CD14-positive monocyte (primary cell): ENCODE measurements around the gene RECQL5. TPM values are rescaled to one million over a fixed set of nuclear protein-coding genes. Genes with fewer than 3 reads are reported as not detected.
A peak's percentile ranks its signal among the peaks of the same experiment; 100 is the strongest.

Source experiments
- DNase-seq, 3 donors: peaks; one replicate each; pipeline ENCODE4 v3.0.0-alpha.2; 2011 to 2022
- H2AFZ ChIP-seq: 2 replicates; pipeline ENCODE4 v1.6.0; 2012; ENCODE audit warnings: mild to moderate bottlenecking, low read depth, low read length, inconsistent platforms; ENCODE audit not compliant: insufficient read depth, poor library complexity, severe bottlenecking
- H3K27ac ChIP-seq, 2 donors: 1 replicate in 1 of 2; 2 replicates in 1 of 2; pipeline ENCODE4 v1.5.1; 2012 to 2013; ENCODE audit warnings: low read length in 2 of 2, control low read depth in 1 of 2, inconsistent platforms in 1 of 2, low read depth in 1 of 2, mild to moderate bottlenecking in 1 of 2
- H3K27me3 ChIP-seq, 2 donors: one replicate each; pipeline versions ENCODE4 v1.6.0 to v1.6.1; 2011 to 2013; ENCODE audit warnings: low read length in 2 of 2; ENCODE audit not compliant: control insufficient read depth in 2 of 2, insufficient read depth in 2 of 2
- H3K36me3 ChIP-seq, 2 donors: replicated peaks in 1 of 2; 1 replicate in 1 of 2; 2 replicates in 1 of 2; pipeline versions ENCODE4 v1.5.1 to v1.6.1; 2012 to 2013; ENCODE audit warnings: low read length in 2 of 2, control low read depth in 1 of 2, inconsistent platforms in 1 of 2, mild to moderate bottlenecking in 1 of 2; ENCODE audit not compliant: insufficient read depth in 2 of 2, control insufficient read depth in 1 of 2
- H3K4me1 ChIP-seq, 2 donors: 1 replicate in 1 of 2; 2 replicates in 1 of 2; pipeline versions ENCODE4 v1.5.1 to v1.6.1; 2012 to 2013; ENCODE audit warnings: low read length in 2 of 2, control low read depth in 1 of 2, inconsistent platforms in 1 of 2, mild to moderate bottlenecking in 1 of 2, moderate library complexity in 1 of 2; ENCODE audit not compliant: insufficient read depth in 2 of 2, control insufficient read depth in 1 of 2
- H3K4me2 ChIP-seq: replicated peaks from 2 replicates; pipeline ENCODE3; 2012; ENCODE audit warnings: low read length, moderate library complexity, mild to moderate bottlenecking; ENCODE audit not compliant: poor library complexity, severe bottlenecking; ENCODE audit errors: extremely low read depth
- H3K4me3 ChIP-seq, 3 experiments: fragments of 200-600 bp in 1 of 3; sonication (generic) in 1 of 3; replicated peaks in 1 of 3; 1 replicate in 2 of 3; 2 replicates in 1 of 3; pipeline ENCODE4 v1.5.1; 2011 to 2013; ENCODE audit warnings: low read length in 3 of 3, mild to moderate bottlenecking in 3 of 3, control low read depth in 2 of 3, low read depth in 2 of 3, inconsistent platforms in 1 of 3, moderate library complexity in 1 of 3
- H3K79me2 ChIP-seq: 2 replicates; pipeline ENCODE4 v1.6.0; 2012; ENCODE audit warnings: mild to moderate bottlenecking, control low read depth, inconsistent platforms, low read length, moderate library complexity; ENCODE audit not compliant: insufficient read depth
- H3K9ac ChIP-seq: 2 replicates; pipeline ENCODE4 v1.6.0; 2017; ENCODE audit warnings: low read length, mild to moderate bottlenecking; ENCODE audit not compliant: insufficient read depth, poor library complexity, severe bottlenecking
- H3K9me3 ChIP-seq, 2 donors: replicated peaks in 1 of 2; 1 replicate in 1 of 2; 2 replicates in 1 of 2; pipeline versions ENCODE4 v1.5.1 to v1.6.1; 2012 to 2013; ENCODE audit warnings: low read length in 2 of 2, control low read depth in 1 of 2; ENCODE audit not compliant: control insufficient read depth in 1 of 2, insufficient read depth in 1 of 2
- H4K20me1 ChIP-seq: 2 replicates; pipeline ENCODE4 v1.6.0; 2012; ENCODE audit warnings: mild to moderate bottlenecking, low read length, control low read depth, moderate library complexity; ENCODE audit not compliant: insufficient read depth
- H3K27ac Mint-ChIP-seq, 7 donors: one replicate each; pipeline ENCODE4 v1.8.0; 2020; ENCODE audit warnings: mild to moderate bottlenecking in 7 of 7, mixed read lengths in 7 of 7, moderate library complexity in 6 of 7, inconsistent platforms in 2 of 7
- H3K27me3 Mint-ChIP-seq, 3 donors: one replicate each; pipeline ENCODE4 v1.8.0; 2021 to 2022; ENCODE audit warnings: low read depth in 3 of 3, mild to moderate bottlenecking in 3 of 3, mixed read lengths in 3 of 3, moderate library complexity in 3 of 3, inconsistent platforms in 1 of 3
- H3K36me3 Mint-ChIP-seq, 2 donors: one replicate each; pipeline ENCODE4 v1.8.0; 2020; ENCODE audit warnings: mixed read lengths in 2 of 2, inconsistent platforms in 1 of 2, mild to moderate bottlenecking in 1 of 2
- H3K4me1 Mint-ChIP-seq: one replicate; pipeline ENCODE4 v1.8.0; 2020; ENCODE audit warnings: mild to moderate bottlenecking, mixed read lengths
- H3K4me3 Mint-ChIP-seq, 2 donors: one replicate each; pipeline ENCODE4 v1.8.0; 2020; ENCODE audit warnings: mild to moderate bottlenecking in 2 of 2, mixed read lengths in 2 of 2, moderate library complexity in 1 of 2
- H3K9me3 Mint-ChIP-seq, 7 donors: one replicate each; pipeline ENCODE4 v1.8.0; 2020 to 2022; ENCODE audit warnings: mixed read lengths in 7 of 7, mild to moderate bottlenecking in 6 of 7, moderate library complexity in 6 of 7, inconsistent platforms in 2 of 7
- CTCF ChIP-seq: fragments of 200-600 bp; IDR thresholded peaks from one replicate; pipeline ENCODE4 v1.8.0; 2022; ENCODE audit warnings: antibody characterized with exemption, mild to moderate bottlenecking
- WGBS: methylation state at CpG from one replicate; pipeline ENCODE4 v1.1.5; 2013; ENCODE audit warnings: missing lambda C conversion rate; ENCODE audit not compliant: insufficient coverage; 5-methylcytosine and 5-hydroxymethylcytosine counted together
- intact Hi-C, 2 donors: fragments of 100-400 bp; cut with micrococcal nuclease; formaldehyde crosslinking; loops; one replicate each; pipeline versions ENCODE4 v1.15.0 to v1.15.1; 2023
- polyA plus RNA-seq, 3 donors: library from polyadenylated mRNA; depleted of rRNA in 1 of 3; unstranded in 2 of 3; stranded (reverse) in 1 of 3; fragments of 300-500 nt in 2 of 3; fragments of >200 nt in 1 of 3; fragmentation: Illumina TruSeq in 2 of 3; gene quantifications; 1 replicate in 2 of 3; 2 replicates in 1 of 3; pipeline ENCODE4 v1.2.3, GENCODE V29; 2012 to 2021

Gene RECQL5
- polyA plus RNA-seq, 3 donors = 3.1 to 27.7 (median 4.4) TPM

DNA sequence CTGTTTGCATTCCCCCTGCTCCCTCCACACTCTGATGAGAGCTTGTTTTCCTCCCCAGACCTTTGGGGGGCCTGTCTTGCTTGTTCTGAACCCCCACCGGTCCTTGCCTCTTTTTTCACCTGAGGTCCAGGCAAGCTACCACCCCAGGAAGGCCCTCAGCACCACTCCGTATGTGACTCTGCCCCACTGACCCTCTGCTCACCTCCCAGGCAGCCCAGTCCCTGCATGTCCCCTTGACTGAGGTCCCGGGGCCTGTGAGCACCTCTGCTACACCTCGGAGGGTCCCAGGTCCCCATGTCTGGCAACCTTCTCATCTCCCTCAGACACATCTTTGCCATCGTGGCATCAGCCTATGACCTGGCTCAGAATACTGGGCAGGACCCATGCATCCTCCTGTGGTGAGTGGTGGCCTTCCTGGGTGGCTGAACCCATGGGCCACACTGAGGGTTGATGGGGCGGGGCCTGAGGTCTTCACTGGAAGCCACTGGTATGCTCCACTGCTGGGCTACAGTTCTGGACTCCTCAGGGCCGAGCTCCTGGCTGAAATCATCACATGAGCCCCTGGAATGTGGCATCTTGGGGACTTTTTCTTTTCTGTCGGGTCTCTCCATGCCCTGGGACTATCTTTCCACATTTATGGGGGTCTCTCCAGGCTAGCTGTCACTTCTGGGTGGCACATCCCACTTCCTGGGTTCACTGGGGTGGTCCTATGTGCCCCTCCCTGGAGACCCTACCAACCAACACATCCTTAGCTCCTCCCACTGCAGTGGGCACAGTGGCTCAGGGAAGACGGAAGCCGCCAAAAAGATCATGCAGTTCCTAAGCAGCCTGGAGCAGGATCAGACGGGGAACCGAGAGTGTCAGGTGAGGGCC, 75.9 kb downstream of the RECQL5 start:
- H3K9ac ChIP-seq = no peak overlapping the region
- WGBS = 97% methylated on average over 11 of the region's 12 CpGs

More for the DNA sequence above, 75.9 kb downstream of the RECQL5 start:
- peaks cover 16% of the 10 kb centered on the region for H3K4me1 Mint-ChIP-seq
- no peak overlapping the region for H2AFZ ChIP-seq
- no peak for TF ChIP-seq CTCF
- peaks cover 21 to 30% of the 10 kb centered on the region in 2 donors for H3K4me1 ChIP-seq
- no peaks in the 10 kb centered on the region for H3K9me3 ChIP-seq
- H3K36me3 ChIP-seq = peaks cover 14 to 39% of the 10 kb centered on the region in 2 donors
- H3K4me3 ChIP-seq = no peak overlapping the region
- intact Hi-C loops = no loop called here
- no peaks in the 10 kb centered on the region for H3K9me3 Mint-ChIP-seq
- peak overlapping the region in 1 of 2 donors; percentile 34 for H3K4me3 Mint-ChIP-seq
- H3K27me3 ChIP-seq = no peaks in the 10 kb centered on the region
- no peaks in the 10 kb centered on the region for H3K27me3 Mint-ChIP-seq
- H3K36me3 Mint-ChIP-seq = peaks cover 3 to 30% of the 10 kb centered on the region in 2 donors
- H3K79me2 ChIP-seq = peaks cover 31% of the 10 kb centered on the region
- H3K4me2 ChIP-seq = no peak overlapping the region
- H3K27ac ChIP-seq = no peak overlapping the region
- no peak for DNase-seq
- H4K20me1 ChIP-seq = peaks cover 45% of the 10 kb centered on the region
- peak overlapping the region in 2 of 7 donors; percentile 18 to 62 for H3K27ac Mint-ChIP-seq
